Cardiac atrium fibroblast (primary cell): Measurements from ENCODE around the gene BMPR1B. TPM values are rescaled to one million over a fixed set of nuclear protein-coding genes. Genes with fewer than 3 reads are reported as not detected.

Experiments used
- total RNA-seq: library from RNA; depleted of rRNA; stranded (reverse); fragments of >200 nt; gene quantifications from 2 replicates; pipeline ENCODE4 v1.2.3, GENCODE V29; 2015

BMPR1B gene
- 0.18 and 0.32 TPM in 2 replicates for total RNA-seq

DNA sequence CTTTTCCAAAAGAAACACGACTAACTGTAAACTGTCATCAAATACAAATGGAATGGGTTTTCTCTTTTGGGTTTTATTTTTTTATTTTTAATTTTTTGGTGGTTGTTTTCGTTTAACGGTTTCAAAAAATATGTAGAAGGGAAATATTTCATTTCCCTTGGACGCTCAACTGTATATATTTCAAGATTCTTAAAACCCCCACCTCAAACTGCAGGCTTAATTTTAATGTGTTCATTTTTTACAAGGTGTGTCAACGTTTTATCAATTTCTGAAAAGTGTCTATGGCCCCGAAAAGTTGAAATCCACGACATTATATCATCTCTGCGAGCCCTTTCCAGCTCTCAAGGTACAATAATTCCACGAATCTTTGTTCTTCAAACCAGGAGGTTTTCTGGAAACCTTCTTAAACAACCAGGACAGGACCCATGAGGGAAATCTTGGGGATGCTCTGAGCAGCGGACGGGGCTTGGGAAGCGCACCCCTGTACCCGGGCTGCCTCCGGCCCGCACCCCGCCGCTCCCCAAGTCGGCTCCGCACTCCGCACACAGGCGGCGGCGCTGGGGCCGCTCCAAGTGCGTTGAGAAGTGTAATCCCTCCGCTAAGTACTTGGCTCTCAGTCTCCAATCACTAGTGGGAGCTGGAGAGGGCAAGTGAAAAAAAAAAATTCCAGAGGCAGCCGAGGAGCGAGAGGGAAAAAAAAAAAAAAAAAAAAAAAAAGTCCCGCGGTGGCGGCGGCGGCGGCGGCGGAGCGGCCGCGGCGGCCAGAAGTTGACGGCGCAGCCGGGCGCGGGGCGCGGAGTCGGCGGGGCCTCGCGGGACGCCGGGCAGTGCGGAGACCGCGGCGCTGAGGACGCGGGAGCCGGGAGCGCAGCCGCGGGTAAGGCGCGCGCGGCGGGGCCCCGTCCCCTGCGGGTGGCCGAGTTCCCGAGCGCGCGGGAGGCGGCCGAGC is at the start of gene BMPR1B:
TSS of gene BMPR1B (plus strand) at position 764 of the 949 bp plus-strand sequence. CDS start 346,470 bp downstream, outside the sequence.

